Activated CD4-positive, alpha-beta memory T cell treated with anti-CD3 and anti-CD28 coated beads, Interleukin-2, amount 10 ng/mL, durations not matched to agents 7 days and 5 days (primary cell): ENCODE results near the gene TLX3. TPM values are rescaled to one million over a fixed set of nuclear protein-coding genes. Genes with fewer than 3 reads are reported as not detected.
A peak's percentile ranks its signal among the peaks of the same experiment; 100 is the strongest.
"Not testable (repeated sequence)": the region's sequence is repeated elsewhere in the genome, so short reads cannot be mapped to it uniquely, and the experiment has no call there.

Experiments
- CTCF ChIA-PET: fragments of 350-600 bp; sonication (Branson Sonifier 250); formaldehyde crosslinking; loops from one replicate; lab custom pipeline; 2021; ENCODE audit warnings: antibody characterized with exemption, inconsistent platforms; lab: Charles Lee
- POLR2A ChIA-PET: fragments of 350-600 bp; sonication (Branson Sonifier 250); formaldehyde crosslinking; loops from one replicate; lab custom pipeline; 2021; ENCODE audit warnings: antibody characterized with exemption; lab: Charles Lee
- DNase-seq: peaks from one replicate; pipeline ENCODE4 v3.0.0-alpha.2; 2020
- H3K27ac Mint-ChIP-seq: one replicate; pipeline ENCODE4 v1.8.0; 2021; ENCODE audit warnings: mild to moderate bottlenecking, mixed read lengths
- H3K27me3 Mint-ChIP-seq: one replicate; pipeline ENCODE4 v1.8.0; 2021; ENCODE audit warnings: mixed read lengths
- H3K36me3 Mint-ChIP-seq: one replicate; pipeline ENCODE4 v1.8.0; 2021; ENCODE audit warnings: low read depth, mixed read lengths
- H3K4me1 Mint-ChIP-seq: one replicate; pipeline ENCODE4 v1.8.0; 2021; ENCODE audit warnings: mixed read lengths
- H3K4me3 Mint-ChIP-seq: one replicate; pipeline ENCODE4 v1.8.0; 2021; ENCODE audit warnings: mild to moderate bottlenecking, mixed read lengths
- H3K9me3 Mint-ChIP-seq: one replicate; pipeline ENCODE4 v1.8.0; 2021; ENCODE audit warnings: mixed read lengths
- total RNA-seq, 2 experiments: library from RNA; stranded (reverse); gene quantifications; one replicate each; pipeline ENCODE4 v1.2.3, GENCODE V29; 2021

TLX3 gene
- total RNA-seq, 2 experiments from 2014 or later = not detected

DNA sequence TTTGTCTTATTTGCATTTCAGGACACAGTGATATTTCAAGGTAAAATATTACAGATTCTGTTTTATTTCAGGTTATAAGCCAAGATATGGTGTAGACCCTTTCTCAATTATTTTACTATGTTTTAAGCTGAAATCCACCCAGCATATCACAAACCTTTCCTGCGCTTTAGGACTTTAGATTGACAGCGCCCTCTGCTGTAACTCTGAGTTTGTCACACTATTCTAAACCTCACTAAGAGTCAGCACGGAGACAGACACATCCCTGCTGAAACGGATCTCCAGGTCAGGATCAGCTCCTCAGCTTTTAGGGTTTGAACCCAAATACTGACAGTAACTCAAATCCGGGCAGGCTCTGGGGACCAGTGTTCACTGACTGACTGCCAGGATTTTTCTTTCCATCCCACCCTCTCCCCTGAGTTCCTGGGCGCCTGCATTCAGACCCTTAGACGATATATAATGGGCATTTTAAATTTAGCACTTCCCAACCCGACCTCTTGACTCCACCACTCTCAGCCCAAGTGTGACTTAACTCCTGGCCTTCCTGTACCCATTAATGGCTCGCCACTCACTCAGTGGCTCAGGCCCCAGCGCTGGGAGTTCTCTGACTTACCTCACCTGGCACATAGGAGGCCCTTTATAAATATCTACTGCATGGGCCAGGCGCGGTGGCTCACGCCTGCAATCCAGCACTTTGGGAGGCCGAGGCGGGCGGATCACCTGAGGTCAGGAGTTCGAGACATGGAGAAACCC lies 33.5 kb downstream of the TLX3 start:
- ChIA-PET POLR2A (no interaction called here), CTCF (interaction anchor here (0.7 to 8.5 kb wide), 5 partner anchors 9 to 135 kb away, joined by 3 to 54 read pairs (median 4); no protein-coding TSS in a partner anchor)
- Mint-ChIP-seq H3K4me1 (no peaks in the 10 kb centered on the region), H3K27ac (no peak overlapping the region), H3K27me3 (peaks cover 16% of the 10 kb centered on the region), H3K4me3 (no peak overlapping the region), H3K36me3 (no peaks in the 10 kb centered on the region), H3K9me3 (no peaks in the 10 kb centered on the region)
- DNase-seq = peak; percentile 36

DNA sequence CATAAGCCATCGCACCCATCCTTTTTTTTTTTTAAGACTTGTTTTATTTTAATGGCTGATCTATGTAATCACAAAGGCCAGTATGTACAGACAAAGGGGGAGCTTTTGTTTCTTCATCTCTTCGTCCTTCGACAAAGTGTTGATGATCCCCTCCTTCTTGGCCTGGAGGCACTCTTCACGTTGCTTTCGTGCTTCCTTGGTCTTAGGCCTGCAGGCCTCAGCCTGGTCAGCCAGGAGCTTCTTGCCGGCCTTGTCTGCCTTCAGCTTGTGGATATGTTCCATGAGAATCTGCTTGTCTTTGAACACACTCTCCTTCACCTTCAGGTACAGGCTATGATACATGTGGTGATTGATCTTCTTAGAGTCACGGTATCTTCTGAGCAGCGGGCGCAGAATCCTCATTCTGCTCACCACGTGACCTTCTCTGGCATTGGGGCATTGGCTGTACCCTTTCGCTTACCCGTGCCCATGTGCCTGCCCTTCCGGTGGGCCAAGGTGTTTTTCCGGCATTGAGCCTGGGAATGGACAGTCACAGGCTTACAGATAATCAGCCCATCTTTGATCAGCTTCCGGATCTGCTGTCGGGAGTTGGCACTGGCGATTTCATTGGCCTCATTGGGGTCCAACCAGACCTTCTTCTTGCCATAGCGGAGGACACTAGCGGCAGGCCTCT lies 36.0 kb downstream of the TLX3 start:
- Mint-ChIP-seq H3K9me3 (no peaks in the 10 kb centered on the region), H3K27me3 (peaks cover 10% of the 10 kb centered on the region), H3K4me1 (no peaks in the 10 kb centered on the region), H3K27ac (no peak overlapping the region), H3K36me3 (no peaks in the 10 kb centered on the region), H3K4me3 (no peak overlapping the region)
- POLR2A ChIA-PET = interaction anchor here (0.6 kb wide), 1 partner anchor 28 kb away, joined by 3 read pairs; no protein-coding TSS in a partner anchor
- CTCF ChIA-PET = interaction anchor here (2.8 kb wide), 1 partner anchor 138 kb away, joined by 10 read pairs; no protein-coding TSS in a partner anchor
- DNase-seq = no peak

DNA sequence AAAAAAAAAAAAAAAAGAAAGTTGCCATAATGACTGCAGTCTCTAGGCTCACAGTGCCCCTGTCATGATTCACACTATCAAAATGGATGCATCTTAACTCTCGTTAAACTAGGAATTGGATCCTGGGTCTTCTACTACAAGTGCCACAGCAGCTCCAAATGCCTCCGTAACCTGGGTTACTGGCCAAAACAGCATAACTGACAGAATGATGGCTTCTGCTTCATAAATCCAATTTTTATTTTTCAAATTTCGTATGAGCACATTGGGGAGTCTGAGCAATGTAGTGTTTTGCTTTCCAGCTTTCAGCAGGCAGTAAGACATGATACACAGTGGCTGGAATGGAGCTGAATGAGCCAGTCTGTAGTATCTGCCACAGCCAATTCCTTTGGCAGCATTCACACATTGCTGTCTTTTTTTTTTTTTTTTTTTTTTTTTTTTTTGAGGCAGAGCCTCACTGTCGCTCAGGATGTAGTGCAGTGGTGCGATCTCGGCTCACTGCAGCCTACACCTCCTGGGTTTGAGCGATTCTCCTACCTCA lies 42.6 kb downstream of the TLX3 start:
- peaks cover 2% of the 10 kb centered on the region for H3K27me3 Mint-ChIP-seq
- no peaks in the 10 kb centered on the region for H3K36me3 Mint-ChIP-seq
- no peak for DNase-seq
- H3K4me3 Mint-ChIP-seq = no peak overlapping the region
- POLR2A ChIA-PET = no interaction called here
- no peak overlapping the region for H3K27ac Mint-ChIP-seq
- H3K9me3 Mint-ChIP-seq = no peaks in the 10 kb centered on the region
- CTCF ChIA-PET = interaction anchor here (3.0 kb wide), 1 partner anchor 9 kb away, joined by 7 read pairs; no protein-coding TSS in a partner anchor
- H3K4me1 Mint-ChIP-seq = peaks cover 19% of the 10 kb centered on the region

DNA sequence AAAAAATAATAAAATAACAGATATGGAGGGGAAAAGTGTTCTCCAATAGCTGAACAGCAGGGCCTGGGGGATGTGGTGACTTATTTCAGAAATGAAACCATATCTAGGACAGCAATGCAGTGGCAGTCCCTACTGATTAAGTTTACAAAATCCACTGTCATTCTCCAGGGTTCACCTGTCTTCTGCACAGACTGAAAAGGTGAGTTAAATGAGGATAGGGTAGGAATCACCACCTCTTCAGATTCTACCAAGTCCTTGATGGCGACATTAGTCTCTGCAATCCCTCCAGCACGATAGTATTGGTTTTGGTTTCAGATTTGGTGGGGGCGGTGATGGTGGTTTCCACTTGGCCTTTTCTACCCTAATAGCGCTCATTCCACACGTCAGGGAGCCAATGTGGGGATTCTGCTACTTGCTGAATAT lies 46.3 kb downstream of the TLX3 start:
- H3K36me3 Mint-ChIP-seq = no peaks in the 10 kb centered on the region
- H3K4me3 Mint-ChIP-seq = peak overlapping the region; percentile 64
- ChIA-PET POLR2A (interaction anchor here (1.9 kb wide), 1 partner anchor 32 kb away, joined by 11 read pairs; the partner anchor contains the start of gene NPM1), CTCF (no interaction called here)
- H3K4me1 Mint-ChIP-seq = peaks cover 19% of the 10 kb centered on the region
- H3K27ac Mint-ChIP-seq = peak overlapping the region; percentile 71
- no peaks in the 10 kb centered on the region for H3K27me3 Mint-ChIP-seq
- no peaks in the 10 kb centered on the region for H3K9me3 Mint-ChIP-seq
- peak; percentile 60 for DNase-seq

DNA sequence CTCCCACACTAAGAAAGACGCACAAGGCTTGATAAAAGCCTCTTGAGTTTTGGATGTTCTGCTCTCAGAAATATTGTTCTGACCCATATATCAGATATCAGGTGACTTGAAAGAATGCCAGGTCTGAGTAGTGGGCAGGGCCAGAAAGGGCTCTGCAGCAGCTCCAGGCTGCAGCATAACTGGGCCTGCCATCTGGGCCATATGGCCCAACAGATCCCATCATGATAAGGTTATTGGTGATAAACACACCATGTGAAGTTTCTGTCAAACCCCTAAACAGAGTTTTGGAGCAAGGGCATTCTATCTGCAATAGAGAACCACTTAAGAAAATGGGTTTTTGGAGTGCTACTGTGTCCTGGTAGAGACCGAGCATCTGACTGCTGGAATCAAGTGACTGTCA lies 48.8 kb downstream of the TLX3 start:
- Mint-ChIP-seq H3K4me3 (no peak overlapping the region), H3K27ac (no peak overlapping the region), H3K36me3 (no peaks in the 10 kb centered on the region), H3K9me3 (no peaks in the 10 kb centered on the region), H3K4me1 (peaks cover 19% of the 10 kb centered on the region), H3K27me3 (no peaks in the 10 kb centered on the region)
- CTCF ChIA-PET = no interaction called here
- DNase-seq = no peak
- POLR2A ChIA-PET = no interaction called here

DNA sequence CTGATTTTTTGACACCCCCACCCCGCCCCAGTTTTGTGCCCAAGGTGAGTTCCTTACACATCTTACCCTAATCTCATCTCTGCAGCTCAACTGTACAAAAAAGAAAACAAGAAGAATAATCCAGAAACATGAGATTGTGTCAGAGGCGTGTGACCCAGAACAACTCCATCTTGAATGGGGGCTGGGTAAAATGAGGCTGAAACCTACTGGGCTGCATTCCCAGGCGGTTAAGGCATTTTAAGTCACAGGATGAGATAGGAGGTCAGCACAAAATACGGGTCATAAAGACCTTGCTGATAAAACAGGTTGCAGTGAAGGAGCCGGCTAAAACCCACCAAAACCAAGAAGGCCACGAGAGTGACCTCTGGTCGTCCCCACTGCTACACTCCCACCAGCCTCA lies 52.1 kb downstream of the TLX3 start:
- H3K9me3 Mint-ChIP-seq, H3K36me3 Mint-ChIP-seq, DNase-seq: not testable (repeated sequence)

More for the DNA sequence above, 52.1 kb downstream of the TLX3 start:
- CTCF ChIA-PET, H3K27ac Mint-ChIP-seq, H3K4me1 Mint-ChIP-seq, POLR2A ChIA-PET, H3K4me3 Mint-ChIP-seq: not testable (repeated sequence)
- H3K27me3 Mint-ChIP-seq = peaks cover 13% of the 10 kb centered on the region

Other genes starting within 250 kb of the TLX3 start
- 1,000 to 10,000 TPM; 1,119 to 1,157 TPM for gene NPM1, start 78.6 kb downstream of the TLX3 start, total RNA-seq
- not detected for gene FGF18, start 110.4 kb downstream of the TLX3 start, total RNA-seq